GM21737 (cell line): ENCODE measurements around the gene RPL10L.

Experiments used
- ATAC-seq: cut with Tn5 transposase; IDR thresholded peaks from one replicate; pipeline ENCODE4 v1.9.1; 2021; ENCODE audit warnings: mild to moderate bottlenecking, moderate library complexity; ENCODE audit not compliant: unreplicated experiment

RPL10L gene

DNA sequence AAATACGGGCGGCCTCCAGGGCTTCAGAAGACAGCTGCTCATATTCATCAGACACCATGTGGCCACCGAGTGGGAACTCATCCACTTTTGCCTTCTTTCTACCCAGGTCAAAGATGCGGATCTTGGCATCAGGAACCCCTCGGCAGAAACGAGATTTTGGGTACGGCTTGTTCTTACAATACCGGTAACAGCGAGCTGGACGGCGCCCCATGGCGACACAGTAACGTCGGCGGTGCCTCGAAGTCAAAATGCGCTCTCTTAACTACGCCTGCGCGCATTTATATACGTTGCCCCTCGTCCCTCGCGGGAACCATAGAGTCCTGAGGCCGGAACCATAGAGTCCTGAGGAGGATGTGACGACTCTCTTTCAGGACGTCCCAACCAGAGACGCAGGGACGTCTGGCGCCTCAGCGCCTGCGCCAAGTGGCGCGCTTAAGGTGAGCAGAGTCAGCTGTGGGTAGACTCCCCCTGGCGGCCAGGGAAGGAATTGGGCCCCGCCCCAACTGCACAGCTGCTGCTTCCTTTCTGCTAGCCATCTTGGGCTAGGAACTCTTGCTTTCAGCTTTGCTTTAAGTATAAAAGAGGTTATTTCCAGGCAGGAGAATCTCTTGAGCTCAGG, at the start of gene RPL10L:
RPL10L (minus strand) TSS at position 256 of the 619 bp plus-strand sequence; CDS start at position 211, 45 bp downstream.
- ATAC-seq: no peak

DNA sequence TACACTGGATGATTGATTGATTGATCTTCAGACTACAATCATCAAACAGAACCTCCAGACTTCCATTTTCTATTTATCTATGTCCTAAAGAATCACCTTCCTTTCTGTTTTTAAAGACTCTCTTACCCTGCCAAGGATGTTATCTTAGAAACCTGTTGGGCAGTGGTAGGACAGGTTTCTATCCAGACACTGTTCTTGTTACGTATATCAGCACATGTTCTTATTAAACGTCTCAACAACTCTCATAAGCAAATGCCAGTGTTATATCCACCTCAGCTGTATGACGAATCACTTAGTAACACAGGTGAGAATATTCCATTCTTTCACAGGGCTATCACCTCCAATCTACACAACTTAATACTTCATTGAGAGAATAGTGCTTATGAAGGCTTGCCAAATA, 40.2 kb upstream of the RPL10L start:
- ATAC-seq: no peak

DNA sequence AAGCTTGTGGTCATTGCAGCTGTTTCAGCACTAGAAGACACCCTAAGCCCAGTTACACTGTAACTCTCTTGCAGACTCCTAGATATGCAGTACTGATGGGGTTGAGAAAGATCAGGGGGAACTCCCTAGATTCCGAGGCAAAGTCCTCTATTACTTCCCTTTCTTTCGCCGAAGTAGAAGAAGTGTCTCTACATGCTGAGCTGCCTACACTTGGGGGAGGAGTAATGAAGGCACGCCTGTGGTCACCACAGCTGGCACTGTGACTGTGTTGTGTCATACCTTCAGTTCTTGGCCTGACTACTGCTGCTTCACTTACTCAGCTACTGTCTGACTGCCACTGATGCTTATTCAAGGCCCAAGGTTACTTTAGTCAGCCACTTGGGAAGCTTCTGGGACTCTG, 35.1 kb upstream of the RPL10L start:
- no peak for ATAC-seq

DNA sequence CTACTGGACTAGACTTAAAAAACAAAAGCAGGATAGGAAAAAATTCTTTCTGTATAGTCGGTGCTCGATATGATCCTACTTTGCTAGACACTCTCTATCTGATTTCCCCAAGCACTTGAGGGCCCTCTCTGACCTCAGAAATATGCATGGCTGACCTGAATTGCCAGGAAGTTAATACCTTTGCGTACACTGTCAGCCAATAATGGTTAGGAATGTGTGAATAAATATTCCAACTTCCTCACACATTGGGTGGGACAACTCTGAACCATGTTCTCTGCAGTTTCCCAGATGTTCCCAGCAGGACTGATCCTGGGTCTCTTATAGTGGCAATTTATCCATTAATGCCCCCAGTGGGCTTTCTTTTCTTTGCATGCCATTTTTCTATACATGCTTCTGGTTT, 20.5 kb upstream of the RPL10L start:
- no peak for ATAC-seq

DNA sequence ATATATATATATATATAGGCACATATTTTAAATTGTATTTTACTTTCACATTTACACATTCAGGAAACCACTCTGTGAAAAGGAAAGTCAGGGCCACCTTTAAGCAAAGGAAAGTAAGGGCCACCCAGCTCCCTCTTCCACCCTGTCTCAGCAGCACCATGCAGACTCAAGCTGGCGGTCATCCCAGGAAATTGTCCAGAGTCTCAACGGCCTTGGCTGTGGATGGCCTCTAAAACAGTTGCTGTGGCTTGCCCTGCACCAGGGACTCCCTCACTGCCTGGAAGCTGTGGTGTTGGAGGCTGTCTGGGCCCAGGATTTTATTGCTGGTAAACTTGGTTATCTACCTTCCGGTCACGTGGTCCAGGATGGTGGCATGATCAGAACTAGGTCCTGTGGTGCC, 11.8 kb upstream of the RPL10L start:
- ATAC-seq: no peak

DNA sequence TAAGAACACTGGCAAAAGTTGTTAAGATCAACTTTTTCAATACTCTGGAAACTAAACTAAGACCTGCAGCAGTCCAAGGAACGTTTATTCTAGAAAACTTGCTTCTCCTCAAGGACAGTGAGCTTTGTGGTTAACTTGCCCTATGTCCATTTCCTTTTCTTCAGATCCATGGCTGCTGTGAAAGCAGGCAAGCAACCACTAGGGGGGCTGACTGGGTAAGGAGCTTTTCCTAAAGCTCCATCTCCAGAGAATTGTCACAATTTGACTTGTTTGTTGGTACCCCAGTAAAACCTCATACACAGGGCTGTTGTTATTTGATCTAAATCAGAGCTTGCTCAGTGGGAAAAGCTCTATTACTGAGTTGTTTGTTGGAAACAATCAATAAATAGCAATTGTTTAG, 10.1 kb upstream of the RPL10L start:
- no peak for ATAC-seq

DNA sequence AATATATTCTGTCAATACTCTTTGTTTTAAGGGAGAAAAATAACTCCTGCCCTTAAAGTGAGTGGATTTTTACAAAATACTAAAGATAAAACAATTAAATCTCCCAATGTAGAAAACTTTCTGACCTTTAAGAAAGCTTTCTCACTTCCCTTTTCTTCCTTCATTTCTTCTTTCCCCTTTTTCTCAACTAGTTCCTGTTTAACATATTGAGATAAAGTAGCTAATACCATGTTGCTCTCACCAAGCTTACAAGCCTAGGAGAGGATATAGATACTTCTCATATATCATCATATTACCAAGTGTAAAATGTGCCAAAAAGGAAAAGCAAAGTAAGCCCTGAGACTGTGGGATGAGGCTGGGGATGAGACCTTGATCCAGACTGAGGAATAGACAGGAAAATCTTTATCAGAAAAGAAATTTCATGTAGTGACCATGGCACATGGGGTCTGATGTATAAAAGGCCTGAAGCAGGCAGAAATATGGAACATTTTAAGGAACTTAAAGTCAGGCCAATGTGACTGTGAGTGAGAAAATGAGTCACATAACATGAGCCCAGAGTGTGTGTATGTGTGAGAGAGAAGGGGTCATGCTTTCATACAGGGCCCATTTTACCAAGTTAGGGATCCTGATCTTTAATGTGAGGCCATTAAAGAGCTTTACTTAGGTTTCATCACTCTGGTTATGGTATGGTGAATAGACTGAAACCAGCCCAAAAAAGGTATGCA, 1.6 kb upstream of the RPL10L start:
- ATAC-seq: no peak

DNA sequence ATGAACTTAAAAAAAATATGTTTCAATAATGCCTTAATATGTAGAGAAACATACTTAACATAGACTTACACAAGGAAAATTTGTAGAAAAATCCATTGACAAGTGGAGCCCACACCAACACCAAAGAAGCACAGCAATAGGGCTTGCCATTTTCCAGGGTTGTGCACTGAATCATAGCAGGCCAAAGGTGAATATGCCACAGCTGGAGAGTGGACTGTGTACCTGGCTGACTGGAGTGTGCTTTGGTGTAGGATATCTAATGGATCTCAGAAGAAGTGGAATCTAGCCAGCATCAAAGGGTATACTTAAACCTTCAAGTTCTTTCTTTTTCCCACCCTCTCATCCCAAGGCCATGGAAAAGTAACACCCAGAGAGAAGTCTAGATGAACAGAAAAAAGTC, 4.8 kb downstream of the RPL10L start:
- no peak for ATAC-seq

DNA sequence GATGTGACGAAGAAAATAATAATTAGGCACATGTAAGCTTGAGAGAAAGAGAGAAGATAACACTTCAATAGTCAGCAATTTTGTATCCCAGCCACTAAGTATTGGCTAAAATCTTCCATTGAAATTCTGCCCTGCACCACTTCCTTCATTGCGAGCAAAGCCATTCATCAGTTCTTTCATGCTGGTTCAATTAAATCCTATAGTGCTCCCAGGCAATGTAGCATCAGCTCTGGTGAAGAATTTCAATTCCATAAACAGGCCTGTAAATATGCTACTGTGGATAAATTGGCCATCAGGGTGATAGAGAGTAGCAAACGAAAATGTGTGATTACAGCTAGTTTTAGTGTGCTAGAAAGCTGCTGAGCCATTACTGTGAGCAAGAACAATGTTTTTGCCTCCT, 24.7 kb downstream of the RPL10L start:
- no peak for ATAC-seq
